ENCODE data around the gene NR1D2.

NR1D2 gene

GRCh38 chr3:23953523-23953922, 8.4 kb downstream of the NR1D2 start:
- no peak for DNase-seq (ENCODE audit: low read depth)
- no peak overlapping the region for H3K4me3 ChIP-seq (ENCODE audit: low read depth, low read length)
- no peak for TF ChIP-seq CTCF (conservative IDR thresholded peaks at IDR 0.05; ENCODE audit: low read depth, low read length)

GRCh38 chr3:23954144-23954543, 9.1 kb downstream of the NR1D2 start:
- DNase-seq (ENCODE audit: low read depth): no peak
- H3K4me3 ChIP-seq (ENCODE audit: low read depth, low read length): no peak overlapping the region
- TF ChIP-seq CTCF (conservative IDR thresholded peaks at IDR 0.05; ENCODE audit: low read depth, low read length): no peak

- no peak for DNase-seq (ENCODE audit: low read depth)
- H3K4me3 ChIP-seq (ENCODE audit: low read depth, low read length): no peak overlapping the region
- no peak for TF ChIP-seq CTCF (conservative IDR thresholded peaks at IDR 0.05; ENCODE audit: low read depth, low read length)
These were observed 11.6 kb downstream of the NR1D2 start for GRCh38 chr3:23956701-23957100.

- DNase-seq (ENCODE audit: low read depth): peak; percentile 87
- no peak overlapping the region for H3K4me3 ChIP-seq (ENCODE audit: low read depth, low read length)
These were observed 14.2 kb downstream of the NR1D2 start for GRCh38 chr3:23959135-23959900.

GRCh38 chr3:23960649-23961048, 15.6 kb downstream of the NR1D2 start:
- no peak overlapping the region for H3K4me3 ChIP-seq (ENCODE audit: low read depth, low read length)
- no peak for DNase-seq (ENCODE audit: low read depth)
- no peak for TF ChIP-seq CTCF (conservative IDR thresholded peaks at IDR 0.05; ENCODE audit: low read depth, low read length)

More at GRCh38 chr3:23959135-23959900, 14.2 kb downstream of the NR1D2 start:
- TF ChIP-seq CTCF (conservative IDR thresholded peaks at IDR 0.05; ENCODE audit: low read depth, low read length): no peak

- TF ChIP-seq CTCF (conservative IDR thresholded peaks at IDR 0.05; ENCODE audit: low read depth, low read length): no peak
- H3K4me3 ChIP-seq (ENCODE audit: low read depth, low read length): no peak overlapping the region
- no peak for DNase-seq (ENCODE audit: low read depth)
These were observed 16.0 kb downstream of the NR1D2 start for GRCh38 chr3:23961066-23961465.

- no peak overlapping the region for H3K4me3 ChIP-seq (ENCODE audit: low read depth, low read length)
- DNase-seq (ENCODE audit: low read depth): no peak
- no peak for TF ChIP-seq CTCF (conservative IDR thresholded peaks at IDR 0.05; ENCODE audit: low read depth, low read length)
These were observed 16.8 kb downstream of the NR1D2 start for GRCh38 chr3:23961913-23962312.

All from choroid plexus epithelial cell (primary cell).